ENCODE measurements around the gene BMS1. TPM values are rescaled to one million over a fixed set of nuclear protein-coding genes. Genes with fewer than 3 reads are reported as not detected.

The BMS1 gene
- polyA plus RNA-seq, 1 experiment = 2.7 TPM

- ChIA-PET POLR2A (no interaction called here), CTCF (interaction anchor here (3.1 kb wide), 1 partner anchor 17 kb away, joined by 6 read pairs; no protein-coding TSS in a partner anchor)
- Histone ChIP-seq H3K27me3 (ENCODE audit: control insufficient read depth, insufficient read depth, low read length) (no peaks in the 10 kb centered on the region), H3K36me3 (ENCODE audit: control insufficient read depth, insufficient read depth, low read length) (no peaks in the 10 kb centered on the region), H3K4me3 (ENCODE audit: low read depth, low read length) (no peak overlapping the region)
- TF ChIP-seq CTCF (IDR thresholded peaks at IDR 0.05; ENCODE audit: insufficient read depth, low read depth, low read length) = no peak
- DNase-seq (ENCODE audit: low read depth) = no peak
Observed at GRCh38 chr10:42769673-42770072, 12.9 kb upstream of the BMS1 start.

GRCh38 chr10:42776681-42777080, 5.9 kb upstream of the BMS1 start:
- TF ChIP-seq CTCF (IDR thresholded peaks at IDR 0.05; ENCODE audit: insufficient read depth, low read depth, low read length) = no peak
- no peak for DNase-seq (ENCODE audit: low read depth)
- CTCF ChIA-PET = no interaction called here
- POLR2A ChIA-PET = no interaction called here
- Histone ChIP-seq H3K36me3 (ENCODE audit: control insufficient read depth, insufficient read depth, low read length) (no peaks in the 10 kb centered on the region), H3K4me3 (ENCODE audit: low read depth, low read length) (no peak overlapping the region), H3K27me3 (ENCODE audit: control insufficient read depth, insufficient read depth, low read length) (no peaks in the 10 kb centered on the region; the same call in 1 of the 2 replicates)

- H3K4me3 ChIP-seq (ENCODE audit: low read depth, low read length) = no peak overlapping the region
- POLR2A ChIA-PET = no interaction called here
- peaks cover 3% of the 10 kb centered on the region for H3K36me3 ChIP-seq (ENCODE audit: control insufficient read depth, insufficient read depth, low read length)
- no peak for DNase-seq (ENCODE audit: low read depth)
- CTCF ChIA-PET = no interaction called here
- no peaks in the 10 kb centered on the region; the same call in 1 of the 2 replicates for H3K27me3 ChIP-seq (ENCODE audit: control insufficient read depth, insufficient read depth, low read length)
- TF ChIP-seq CTCF (IDR thresholded peaks at IDR 0.05; ENCODE audit: insufficient read depth, low read depth, low read length) = no peak
Observed at GRCh38 chr10:42780456-42780855, 2.1 kb upstream of the BMS1 start.

- peak overlapping the region; percentile 64 for H3K4me3 ChIP-seq (ENCODE audit: low read depth, low read length)
- TF ChIP-seq CTCF (IDR thresholded peaks at IDR 0.05; ENCODE audit: insufficient read depth, low read depth, low read length) = no peak
- DNase-seq (ENCODE audit: low read depth) = no peak
- H3K36me3 ChIP-seq (ENCODE audit: control insufficient read depth, insufficient read depth, low read length) = peaks cover 12% of the 10 kb centered on the region
- CTCF ChIA-PET = interaction anchor here (0.6 kb wide), 1 partner anchor 626 kb away, joined by 3 read pairs; no protein-coding TSS in a partner anchor
- H3K27me3 ChIP-seq (ENCODE audit: control insufficient read depth, insufficient read depth, low read length) = no peaks in the 10 kb centered on the region; the same call in 1 of the 2 replicates
- POLR2A ChIA-PET = interaction anchor here (0.7 kb wide), 1 partner anchor 401 kb away, joined by 4 read pairs; no protein-coding TSS in a partner anchor
Observed at GRCh38 chr10:42781893-42782445, 626 bp upstream of the BMS1 start.

- no peak for TF ChIP-seq CTCF (IDR thresholded peaks at IDR 0.05; ENCODE audit: insufficient read depth, low read depth, low read length)
- ChIA-PET POLR2A (no interaction called here), CTCF (interaction anchor here (0.7 kb wide), 2 partner anchors 9 to 17 kb away, joined by 3 to 4 read pairs; no protein-coding TSS in a partner anchor)
- peak; percentile 3 for DNase-seq (ENCODE audit: low read depth)
- H3K4me3 ChIP-seq (ENCODE audit: low read depth, low read length) = peak overlapping the region; percentile 64
- H3K36me3 ChIP-seq (ENCODE audit: control insufficient read depth, insufficient read depth, low read length) = peaks cover 12% of the 10 kb centered on the region
- no peaks in the 10 kb centered on the region for H3K27me3 ChIP-seq (ENCODE audit: control insufficient read depth, insufficient read depth, low read length)
Observed at GRCh38 chr10:42783181-42783549, 570 bp downstream of the BMS1 start.
